Small intestine (tissue), 16 donors: ENCODE measurements around the gene CREB3L1. TPM values are rescaled to one million over a fixed set of nuclear protein-coding genes. Genes with fewer than 3 reads are reported as not detected.

Source experiments
- DNase-seq, 2 donors: peaks; one replicate each; pipeline versions ENCODE4 v3.0.0 to v3.0.0-alpha.2; 2013
- FAIRE-seq: peaks from 2 replicates; lab custom pipeline; 2012; peaks lifted over from hg19 to GRCh38; lab: Jason Lieb, UNC
- H3K27ac ChIP-seq, 3 donors: one replicate each; pipeline ENCODE4 v1.5.1; 2013; ENCODE audit warnings: low read length in 2 of 3, mild to moderate bottlenecking in 2 of 3, control low read depth in 1 of 3, inconsistent platforms in 1 of 3, low read depth in 1 of 3, moderate library complexity in 1 of 3
- H3K27me3 ChIP-seq, 3 donors: one replicate each; pipeline ENCODE4 v1.6.1; 2013; ENCODE audit warnings: low read length in 3 of 3, inconsistent platforms in 1 of 3; ENCODE audit not compliant: control insufficient read depth in 3 of 3, insufficient read depth in 3 of 3
- H3K36me3 ChIP-seq, 3 donors: one replicate each; pipeline ENCODE4 v1.6.1; 2013; ENCODE audit warnings: low read length in 3 of 3, inconsistent platforms in 1 of 3, low read depth in 1 of 3, mild to moderate bottlenecking in 1 of 3, moderate library complexity in 1 of 3; ENCODE audit not compliant: control insufficient read depth in 3 of 3, insufficient read depth in 2 of 3
- H3K4me1 ChIP-seq, 3 donors: one replicate each; pipeline ENCODE4 v1.6.1; 2013; ENCODE audit warnings: low read length in 2 of 3, inconsistent platforms in 1 of 3, low read depth in 1 of 3, mild to moderate bottlenecking in 1 of 3, moderate library complexity in 1 of 3; ENCODE audit not compliant: control insufficient read depth in 3 of 3, insufficient read depth in 2 of 3
- H3K4me3 ChIP-seq, 3 donors: one replicate each; pipeline ENCODE4 v1.5.1; 2013; ENCODE audit warnings: low read length in 3 of 3, control low read depth in 1 of 3, inconsistent platforms in 1 of 3, low read depth in 1 of 3, mild to moderate bottlenecking in 1 of 3, moderate library complexity in 1 of 3
- H3K9me3 ChIP-seq, 2 donors: one replicate each; pipeline ENCODE4 v1.6.1; 2013; ENCODE audit warnings: low read depth in 1 of 2, low read length in 1 of 2; ENCODE audit not compliant: control insufficient read depth in 2 of 2, insufficient read depth in 1 of 2
- WGBS, 3 donors: extraction: QIAGEN DNeasy Blood & Tissue Kit; methylation state at CpG; one replicate each; pipeline ENCODE4 v1.1.7; 2013; 5-methylcytosine and 5-hydroxymethylcytosine counted together
- long read RNA-seq, 10 donors: transcript quantifications; one replicate each; lab custom pipeline, GENCODE V29; 2026
- polyA plus RNA-seq, 4 donors: library from polyadenylated mRNA; stranded (reverse) in 3 of 4; unstranded in 1 of 4; fragments of 200-250 nt in 3 of 4; fragments of 120-200 nt in 1 of 4; gene quantifications; one replicate each; pipeline versions ENCODE4 v1.2.1 to v1.2.3, GENCODE V29; 2013
- donor health status: healthy with polysubstance abuse.
- donor health status: control.
- donor health status: control.
- donor health status: Bipolar disorder and iron deficiency.
- donor health status: healthy.

Gene CREB3L1
- polyA plus RNA-seq, result 10 to 100 TPM; 14.3 to 55.1 (median 26.3) TPM
- long read RNA-seq, donor 1, transcript CREB3L1-206 (12 exons, 2,687 nt), result major isoform, 9 of 37 reads
- long read RNA-seq, donor 1, partial matches to known transcripts, result 27 of 37 reads
- long read RNA-seq, donor 1, other reads (novel, unspliced or antisense), result 0 of 37 reads
- long read RNA-seq, donor 2, partial matches to known transcripts, result 0 of 1 reads
- long read RNA-seq, donor 2, other reads (novel, unspliced or antisense), result 0 of 1 reads
- long read RNA-seq, donor 3, transcript CREB3L1-206 (12 exons, 2,687 nt), result major isoform, 5 of 6 reads
- long read RNA-seq, donor 3, partial matches to known transcripts, result 0 of 6 reads
- long read RNA-seq, donor 3, other reads (novel, unspliced or antisense), result 0 of 6 reads
- long read RNA-seq, donor 4, partial matches to known transcripts, result 0 of 2 reads
- long read RNA-seq, donor 4, other reads (novel, unspliced or antisense), result 0 of 2 reads
- long read RNA-seq, donor 5, partial matches to known transcripts, result 0 of 2 reads
- long read RNA-seq, donor 5, other reads (novel, unspliced or antisense), result 0 of 2 reads
- long read RNA-seq, donor 6, transcript CREB3L1-206 (12 exons, 2,687 nt), result major isoform, 6 of 14 reads
- long read RNA-seq, donor 6, partial matches to known transcripts, result 7 of 14 reads
- long read RNA-seq, donor 6, other reads (novel, unspliced or antisense), result 0 of 14 reads
- long read RNA-seq, donor 7, result 0 reads
- long read RNA-seq, donor 8, partial matches to known transcripts, result 0 of 2 reads
- long read RNA-seq, donor 8, other reads (novel, unspliced or antisense), result 0 of 2 reads
- long read RNA-seq, donor 9, result 0 reads
- long read RNA-seq, donor 10, transcript CREB3L1-206 (12 exons, 2,687 nt), result major isoform, 14 of 25 reads
- long read RNA-seq, donor 10, partial matches to known transcripts, result 7 of 25 reads
- long read RNA-seq, donor 10, other reads (novel, unspliced or antisense), result 0 of 25 reads

- no peak for FAIRE-seq
- no peaks in the 10 kb centered on the region for H3K27me3 ChIP-seq
- 1 to 2% (median 1%) methylated on average over 40 to 61 of the region's 61 CpGs for WGBS, 3 donors
- peak within 1 kb of the TSS; percentile 53 to 90 (median 86) for H3K4me3 ChIP-seq
- H3K9me3 ChIP-seq, result no peaks in the 10 kb centered on the region
- H3K4me1 ChIP-seq, result peaks cover 10 to 75% (median 11%) of the 10 kb centered on the region in 3 donors
- peaks cover 0 to 8% (median 0%) of the 10 kb centered on the region in 3 donors for H3K36me3 ChIP-seq
- peak within 1 kb of the TSS; percentile 78 to 96 (median 93) for H3K27ac ChIP-seq
- DNase-seq, result peak; percentile 33 to 63
Measured at GRCh38 chr11:46277622-46278386, at the start of gene CREB3L1. CREB3L1 (plus strand) TSS chr11:46277662; CDS start chr11:46278112, 450 bp downstream.

- peaks cover 0 to 4% of the 10 kb centered on the region in 2 donors for H3K9me3 ChIP-seq
- H3K36me3 ChIP-seq, result no peaks in the 10 kb centered on the region
- no peak for DNase-seq
- H3K4me3 ChIP-seq, result no peak overlapping the region
- 88 to 91% (median 91%) methylated on average over 12 to 13 of the region's 13 CpGs for WGBS, 3 donors
- no peak overlapping the region for H3K27ac ChIP-seq
- no peak for FAIRE-seq
- H3K27me3 ChIP-seq, result peaks cover 0 to 11% (median 2%) of the 10 kb centered on the region in 3 donors
- no peaks in the 10 kb centered on the region for H3K4me1 ChIP-seq
Measured at GRCh38 chr11:46229230-46229629, 48.2 kb upstream of the CREB3L1 start.

- no peak for FAIRE-seq
- peaks cover 0 to 16% (median 7%) of the 10 kb centered on the region in 3 donors for H3K4me1 ChIP-seq
- no peak for DNase-seq
- no peak overlapping the region for H3K4me3 ChIP-seq
- no peaks in the 10 kb centered on the region for H3K36me3 ChIP-seq
- no peak overlapping the region for H3K27ac ChIP-seq
- H3K27me3 ChIP-seq, result peaks cover 2 to 45% (median 2%) of the 10 kb centered on the region in 3 donors
- H3K9me3 ChIP-seq, result peaks cover 0 to 4% of the 10 kb centered on the region in 2 donors
- WGBS, 3 donors, result 66 to 85% (median 80%) methylated on average over 12 of the region's 12 CpGs
Measured at GRCh38 chr11:46234311-46234710, 43.2 kb upstream of the CREB3L1 start.

GRCh38 chr11:46235777-46236688 lies 41.4 kb upstream of the CREB3L1 start:
- FAIRE-seq, result no peak

GRCh38 chr11:46236918-46237247 lies 40.6 kb upstream of the CREB3L1 start:
- no peaks in the 10 kb centered on the region for H3K36me3 ChIP-seq
- H3K9me3 ChIP-seq, result peaks cover 0 to 4% of the 10 kb centered on the region in 2 donors
- peak overlapping the region in 1 of 3 donors; percentile 37 for H3K27ac ChIP-seq
- FAIRE-seq (no peak), DNase-seq (no peak)
- peaks cover 2 to 45% (median 2%) of the 10 kb centered on the region in 3 donors for H3K27me3 ChIP-seq
- H3K4me1 ChIP-seq, result peaks cover 0 to 18% (median 7%) of the 10 kb centered on the region in 3 donors
- whole genome bisulfite sequencing, 3 donors, result 44 to 58% (median 54%) methylated on average over 5 of the region's 5 CpGs
- no peak overlapping the region for H3K4me3 ChIP-seq

More at GRCh38 chr11:46235777-46236688, 41.4 kb upstream of the CREB3L1 start:
- Histone ChIP-seq H3K4me3 (no peak overlapping the region), H3K36me3 (no peaks in the 10 kb centered on the region), H3K4me1 (peaks cover 0 to 18% (median 7%) of the 10 kb centered on the region in 3 donors), H3K9me3 (peaks cover 0 to 4% of the 10 kb centered on the region in 2 donors), H3K27me3 (peaks cover 2 to 45% (median 2%) of the 10 kb centered on the region in 3 donors), H3K27ac (no peak overlapping the region)
- DNase-seq, result no peak
- WGBS, 3 donors, result 56 to 60% (median 56%) methylated on average over 1 of the region's 1 CpG

GRCh38 chr11:46237248-46238077 lies 40.0 kb upstream of the CREB3L1 start:
- Histone ChIP-seq H3K4me3 (peak overlapping the region in 2 of 3 donors; percentile 20 to 42), H3K36me3 (no peaks in the 10 kb centered on the region), H3K27me3 (peaks cover 2 to 45% (median 2%) of the 10 kb centered on the region in 3 donors), H3K9me3 (peaks cover 0 to 4% of the 10 kb centered on the region in 2 donors), H3K27ac (peak overlapping the region in 1 of 3 donors; percentile 49), H3K4me1 (peaks cover 0 to 19% (median 7%) of the 10 kb centered on the region in 3 donors)
- no peak for FAIRE-seq
- peak in 1 of 2 donors; percentile 74 for DNase-seq
- WGBS, 3 donors, result 2 to 5% (median 5%) methylated on average over 57 to 59 of the region's 59 CpGs
